NB4 (cell line): ENCODE measurements around the gene FITM1.

ENCODE experiments used
- CTCF ChIP-seq: IDR thresholded peaks from one replicate; pipeline ENCODE4 v1.5.1; 2012; ENCODE audit warnings: low read depth, low read length
- POLR2A ChIP-seq: IDR thresholded peaks from 2 replicates; pipeline ENCODE4 v1.6.1; 2011; ENCODE audit warnings: mild to moderate bottlenecking; ENCODE audit not compliant: insufficient read length; ENCODE audit errors: extremely low read depth

GRCh38 chr14:24160850-24161804 is 30.7 kb downstream of the FITM1 start, which contains the start of gene IRF9:
- TF ChIP-seq CTCF: peak; percentile 71
- no peak for TF ChIP-seq POLR2A
